Hepatocyte (in vitro differentiated cells): Measurements from ENCODE around the gene SOS1. TPM values are rescaled to one million over a fixed set of nuclear protein-coding genes. Genes with fewer than 3 reads are reported as not detected.
"Not testable (repeated sequence)": the region's sequence is repeated elsewhere in the genome, so short reads cannot be mapped to it uniquely, and the experiment has no call there.

Experiments used
- DNase-seq: peaks from one replicate; pipeline ENCODE4 v3.0.0-alpha.2; 2016; ENCODE audit warnings: low spot score
- H2AFZ ChIP-seq: fragments of 200-600 bp; sonication (generic); 2 replicates; pipeline ENCODE4 v1.6.0; 2016; ENCODE audit warnings: antibody characterized with exemption, mild to moderate bottlenecking
- H3K27ac ChIP-seq: fragments of 200-600 bp; sonication (generic); 2 replicates; pipeline ENCODE4 v1.5.1; 2016; ENCODE audit warnings: mild to moderate bottlenecking
- H3K27me3 ChIP-seq: fragments of 200-600 bp; sonication (generic); 2 replicates; pipeline ENCODE4 v1.6.1; 2016
- H3K36me3 ChIP-seq: fragments of 200-600 bp; sonication (generic); replicated peaks from 2 replicates; pipeline ENCODE4 v1.5.1; 2016; ENCODE audit warnings: low read depth; ENCODE audit not compliant: insufficient read depth
- H3K4me1 ChIP-seq: fragments of 200-600 bp; sonication (generic); 2 replicates; pipeline ENCODE4 v1.5.1; 2016; ENCODE audit warnings: mild to moderate bottlenecking, moderate library complexity; ENCODE audit not compliant: insufficient read depth
- H3K4me2 ChIP-seq: fragments of 200-600 bp; sonication (generic); 2 replicates; pipeline ENCODE4 v1.6.0; 2016
- H3K4me3 ChIP-seq: fragments of 200-600 bp; sonication (generic); 2 replicates; pipeline ENCODE4 v1.5.1; 2016; ENCODE audit warnings: mild to moderate bottlenecking
- H3K79me2 ChIP-seq: fragments of 200-600 bp; sonication (generic); 2 replicates; pipeline ENCODE4 v1.6.0; 2017; ENCODE audit warnings: mild to moderate bottlenecking
- H3K9me2 ChIP-seq: fragments of 200-600 bp; sonication (generic); replicated peaks from 2 replicates; pipeline ENCODE4 v1.6.0; 2017; ENCODE audit warnings: mild to moderate bottlenecking; ENCODE audit not compliant: insufficient read depth
- H3K9me3 ChIP-seq: fragments of 200-600 bp; sonication (generic); 2 replicates; pipeline ENCODE4 v1.5.1; 2016; ENCODE audit warnings: low read depth, mild to moderate bottlenecking
- H4K20me1 ChIP-seq: fragments of 200-600 bp; sonication (generic); 2 replicates; pipeline ENCODE4 v1.6.0; 2016; ENCODE audit warnings: mild to moderate bottlenecking; ENCODE audit not compliant: insufficient read depth, poor library complexity, severe bottlenecking
- EZH2 ChIP-seq: fragments of 200-600 bp; sonication (generic); IDR thresholded peaks from 2 replicates; pipeline ENCODE4 v1.6.1; 2016; ENCODE audit warnings: antibody characterized with exemption, mild to moderate bottlenecking, borderline replicate concordance
- EZH2phosphoT487 ChIP-seq: fragments of 200-600 bp; sonication (generic); IDR thresholded peaks from one replicate; pipeline ENCODE4 v1.6.1; 2018; ENCODE audit warnings: antibody characterized with exemption, mild to moderate bottlenecking, low read depth, moderate library complexity; ENCODE audit not compliant: unreplicated experiment, severe bottlenecking
- WGBS: methylation state at CpG from one replicate; pipeline ENCODE4 v1.1.6; 2016; ENCODE audit warnings: low lambda C conversion rate; ENCODE audit errors: missing lambda C conversion rate; 5-methylcytosine and 5-hydroxymethylcytosine counted together
- polyA plus RNA-seq: library from polyadenylated mRNA; unstranded; fragments of >200 nt; fragmentation: Nextera tagmentation; extraction: Ambion mirVana; gene quantifications from 2 replicates; pipeline ENCODE4 v1.2.1, GENCODE V29; 2016
- total RNA-seq: library from RNA; depleted of rRNA; stranded (reverse); fragments of >200 nt; gene quantifications from 2 replicates; pipeline ENCODE4 v1.2.3, GENCODE V29; 2014
- TF ChIP-seq, protein P1 (sequence below): fragments of 200-600 bp; sonication (generic); IDR thresholded peaks from 2 replicates; pipeline ENCODE4 v1.5.1; 2016; ENCODE audit warnings: antibody characterized with exemption, mild to moderate bottlenecking; ENCODE audit not compliant: poor library complexity

SOS1 gene
- total and polyA plus RNA-seq, 2 experiments from 2014 or later, result 11.9 to 48.4 TPM

DNA sequence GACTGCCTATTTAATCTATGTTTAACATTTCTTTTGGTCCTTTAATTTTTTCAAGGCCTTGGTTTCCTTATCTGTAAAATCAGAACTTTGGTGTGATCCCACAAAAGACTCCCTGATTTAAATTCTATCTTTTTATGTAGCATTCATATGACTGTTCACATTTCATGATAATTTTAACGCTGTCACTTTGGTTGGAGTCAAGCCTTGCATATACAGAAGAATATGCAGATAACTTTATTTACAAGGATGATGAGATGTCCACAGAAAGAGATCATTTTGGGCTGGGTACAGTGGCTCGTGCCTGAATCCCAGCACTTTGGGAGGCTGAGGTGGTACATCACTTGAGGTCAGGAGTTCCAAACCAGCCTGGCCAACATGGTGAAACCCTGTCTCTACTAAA is 38.4 kb upstream of the SOS1 start:
- TF ChIP-seq EZH2phosphoT487 (no peak), EZH2 (no peak)
- TF ChIP-seq, protein P1, sequence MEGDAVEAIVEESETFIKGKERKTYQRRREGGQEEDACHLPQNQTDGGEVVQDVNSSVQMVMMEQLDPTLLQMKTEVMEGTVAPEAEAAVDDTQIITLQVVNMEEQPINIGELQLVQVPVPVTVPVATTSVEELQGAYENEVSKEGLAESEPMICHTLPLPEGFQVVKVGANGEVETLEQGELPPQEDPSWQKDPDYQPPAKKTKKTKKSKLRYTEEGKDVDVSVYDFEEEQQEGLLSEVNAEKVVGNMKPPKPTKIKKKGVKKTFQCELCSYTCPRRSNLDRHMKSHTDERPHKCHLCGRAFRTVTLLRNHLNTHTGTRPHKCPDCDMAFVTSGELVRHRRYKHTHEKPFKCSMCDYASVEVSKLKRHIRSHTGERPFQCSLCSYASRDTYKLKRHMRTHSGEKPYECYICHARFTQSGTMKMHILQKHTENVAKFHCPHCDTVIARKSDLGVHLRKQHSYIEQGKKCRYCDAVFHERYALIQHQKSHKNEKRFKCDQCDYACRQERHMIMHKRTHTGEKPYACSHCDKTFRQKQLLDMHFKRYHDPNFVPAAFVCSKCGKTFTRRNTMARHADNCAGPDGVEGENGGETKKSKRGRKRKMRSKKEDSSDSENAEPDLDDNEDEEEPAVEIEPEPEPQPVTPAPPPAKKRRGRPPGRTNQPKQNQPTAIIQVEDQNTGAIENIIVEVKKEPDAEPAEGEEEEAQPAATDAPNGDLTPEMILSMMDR, result no peak
- Histone ChIP-seq H3K9me3 (no peaks in the 10 kb centered on the region), H3K4me3 (no peak overlapping the region), H3K79me2 (no peaks in the 10 kb centered on the region), H3K4me2 (no peak overlapping the region), H3K27ac (no peak overlapping the region), H2AFZ (no peak overlapping the region), H3K9me2 (no peaks in the 10 kb centered on the region), H3K27me3 (no peaks in the 10 kb centered on the region), H3K4me1 (no peaks in the 10 kb centered on the region), H4K20me1 (no peaks in the 10 kb centered on the region), H3K36me3 (no peaks in the 10 kb centered on the region)
- 97% methylated on average over 2 of the region's 2 CpGs for WGBS
- DNase-seq, result no peak

DNA sequence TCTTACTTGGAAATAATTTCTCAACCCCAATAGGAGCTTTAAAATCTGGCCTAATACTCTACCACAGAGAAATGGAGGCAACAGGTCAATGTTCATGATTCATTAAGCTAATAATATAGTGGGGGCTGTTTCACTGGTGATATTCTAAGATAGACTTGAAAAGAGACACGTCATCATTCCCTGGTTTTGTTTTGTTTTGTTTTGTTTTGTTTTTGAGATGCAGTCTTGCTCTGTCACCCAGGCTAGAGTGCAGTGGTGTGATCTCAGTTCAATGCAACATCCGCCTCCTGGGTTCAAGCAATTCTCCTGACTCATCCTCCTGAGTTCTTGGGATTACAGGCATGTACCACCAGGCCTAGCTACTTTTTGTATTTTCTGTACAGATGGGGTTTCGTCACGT is 37.5 kb upstream of the SOS1 start:
- Histone ChIP-seq H3K79me2 (no peaks in the 10 kb centered on the region), H2AFZ (no peak overlapping the region)

DNA sequence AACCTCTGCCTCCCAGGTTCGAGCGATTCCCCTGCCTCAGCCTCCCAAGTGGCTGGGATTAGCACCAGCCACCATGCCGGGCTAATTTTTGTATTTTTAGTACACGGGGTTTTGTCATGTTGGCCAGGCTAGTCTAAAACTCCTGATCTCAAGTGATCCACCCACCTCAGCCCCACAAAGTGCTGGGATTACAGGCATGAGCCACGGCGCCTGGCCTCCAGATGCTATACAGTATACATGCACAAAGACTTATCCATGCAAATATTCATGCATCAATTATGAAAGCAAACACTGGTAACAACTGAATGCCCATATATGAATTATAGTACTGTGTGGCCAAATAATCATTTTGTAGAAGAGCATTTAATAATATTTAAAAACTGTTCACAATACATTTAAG is 36.0 kb upstream of the SOS1 start:
- no peak overlapping the region for H3K4me3 ChIP-seq
- TF ChIP-seq, protein P1, result no peak
- no peak for TF ChIP-seq EZH2
- TF ChIP-seq EZH2phosphoT487, result no peak
- no peaks in the 10 kb centered on the region for H3K27me3 ChIP-seq
- no peaks in the 10 kb centered on the region for H4K20me1 ChIP-seq
- no peaks in the 10 kb centered on the region for H3K9me2 ChIP-seq
- 64% methylated on average over 6 of the region's 6 CpGs for WGBS
- no peaks in the 10 kb centered on the region for H3K36me3 ChIP-seq
- H3K9me3 ChIP-seq, result no peaks in the 10 kb centered on the region
- no peak overlapping the region for H3K27ac ChIP-seq
- H3K4me2 ChIP-seq, result no peak overlapping the region
- no peaks in the 10 kb centered on the region for H3K79me2 ChIP-seq
- H3K4me1 ChIP-seq, result no peaks in the 10 kb centered on the region
- no peak overlapping the region for H2AFZ ChIP-seq
- DNase-seq, result no peak

More for the DNA sequence above, 37.5 kb upstream of the SOS1 start:
- TF ChIP-seq, protein P1, result no peak
- TF ChIP-seq EZH2 (no peak), EZH2phosphoT487 (no peak)
- 93% methylated on average over 4 of the region's 4 CpGs for WGBS
- no peaks in the 10 kb centered on the region for H3K4me1 ChIP-seq
- H3K36me3 ChIP-seq, result no peaks in the 10 kb centered on the region
- no peaks in the 10 kb centered on the region for H3K9me2 ChIP-seq
- H3K27me3 ChIP-seq, result no peaks in the 10 kb centered on the region
- H3K27ac ChIP-seq, result no peak overlapping the region
- no peaks in the 10 kb centered on the region for H4K20me1 ChIP-seq
- no peaks in the 10 kb centered on the region for H3K9me3 ChIP-seq
- DNase-seq, result no peak
- no peak overlapping the region for H3K4me2 ChIP-seq
- no peak overlapping the region for H3K4me3 ChIP-seq

- Histone ChIP-seq H3K4me1 (no peaks in the 10 kb centered on the region), H3K27me3 (no peaks in the 10 kb centered on the region), H3K9me2 (no peaks in the 10 kb centered on the region), H3K36me3 (no peaks in the 10 kb centered on the region), H3K27ac (no peak overlapping the region), H4K20me1 (no peaks in the 10 kb centered on the region), H3K79me2 (no peaks in the 10 kb centered on the region), H3K4me2 (no peak overlapping the region), H3K4me3 (no peak overlapping the region), H2AFZ (no peak overlapping the region), H3K9me3 (no peaks in the 10 kb centered on the region)
- TF ChIP-seq EZH2phosphoT487 (no peak), EZH2 (no peak)
- TF ChIP-seq, protein P1, result no peak
- no peak for DNase-seq
Observed at GRCh38 chr2:39156107-39156506, 35.3 kb upstream of the SOS1 start.

DNA sequence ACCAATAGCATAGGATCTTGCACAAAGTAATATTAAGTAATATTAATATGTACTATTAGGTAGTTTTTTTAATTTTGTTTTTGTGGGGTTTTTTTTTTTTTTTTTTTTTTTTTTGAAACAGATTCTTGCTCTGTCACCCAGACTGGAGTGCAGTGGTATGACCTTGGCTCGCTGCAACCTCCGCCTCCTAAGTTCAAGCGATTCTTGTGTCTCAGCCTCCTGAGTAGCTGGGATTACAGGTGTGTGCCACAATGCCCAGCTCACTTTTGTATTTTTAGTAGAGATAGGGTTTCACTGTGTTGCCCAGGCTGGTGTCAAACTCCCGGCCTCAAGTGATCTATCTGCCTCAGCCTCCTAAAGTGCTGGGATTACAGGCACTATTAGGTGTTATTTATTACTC is 34.7 kb upstream of the SOS1 start:
- not testable (repeated sequence) for H3K4me2 ChIP-seq, H3K27me3 ChIP-seq, H4K20me1 ChIP-seq, H3K4me1 ChIP-seq, H3K36me3 ChIP-seq, H3K27ac ChIP-seq, DNase-seq, H3K79me2 ChIP-seq, H3K9me2 ChIP-seq, H3K9me3 ChIP-seq, H3K4me3 ChIP-seq, H2AFZ ChIP-seq
- WGBS, result 96% methylated on average over 4 of the region's 4 CpGs
